Measurements from ENCODE around the gene ZNF2. TPM values are rescaled to one million over a fixed set of nuclear protein-coding genes. Genes with fewer than 3 reads are reported as not detected.

The ZNF2 gene
- total RNA-seq = 3.2 and 3.6 TPM in 2 replicates

DNA sequence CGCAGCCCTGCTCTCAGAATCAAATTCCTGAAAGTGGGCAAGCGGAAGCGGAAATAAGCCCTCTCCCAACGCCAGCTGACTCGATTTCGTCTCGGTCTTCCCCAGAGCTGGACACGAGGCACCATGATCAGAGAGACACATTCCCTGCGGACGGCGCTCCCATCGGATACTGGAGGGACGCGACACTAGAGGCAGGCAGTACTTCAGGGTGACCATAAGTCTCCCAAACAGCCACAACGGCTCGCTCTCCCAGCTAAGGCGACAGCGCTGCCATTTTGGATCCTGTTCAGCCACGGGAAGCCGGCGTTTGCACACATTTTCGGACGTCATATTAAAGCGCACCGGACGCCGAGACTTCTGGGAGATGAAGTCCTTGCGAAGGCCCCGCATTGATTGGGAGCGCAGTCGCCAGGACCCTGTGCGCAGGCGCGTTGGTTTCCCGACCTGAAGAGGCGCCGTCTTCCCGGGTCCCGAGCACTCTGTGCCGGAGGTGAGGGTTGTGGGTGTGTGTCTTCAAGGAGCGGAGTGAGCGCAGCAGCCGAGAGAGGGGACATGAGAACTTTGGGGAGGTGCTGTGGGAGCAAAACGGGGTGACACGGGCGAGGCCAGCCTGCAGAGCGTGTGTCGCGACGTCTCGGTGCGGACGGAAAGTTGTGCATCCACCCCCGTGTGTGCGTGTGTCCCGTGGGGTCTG is at the start of gene ZNF2:
Gene ZNF2, plus strand, starts transcription at position 439 of the 694 bp plus-strand sequence. CDS start 10,418 bp downstream, outside the sequence.

DNA sequence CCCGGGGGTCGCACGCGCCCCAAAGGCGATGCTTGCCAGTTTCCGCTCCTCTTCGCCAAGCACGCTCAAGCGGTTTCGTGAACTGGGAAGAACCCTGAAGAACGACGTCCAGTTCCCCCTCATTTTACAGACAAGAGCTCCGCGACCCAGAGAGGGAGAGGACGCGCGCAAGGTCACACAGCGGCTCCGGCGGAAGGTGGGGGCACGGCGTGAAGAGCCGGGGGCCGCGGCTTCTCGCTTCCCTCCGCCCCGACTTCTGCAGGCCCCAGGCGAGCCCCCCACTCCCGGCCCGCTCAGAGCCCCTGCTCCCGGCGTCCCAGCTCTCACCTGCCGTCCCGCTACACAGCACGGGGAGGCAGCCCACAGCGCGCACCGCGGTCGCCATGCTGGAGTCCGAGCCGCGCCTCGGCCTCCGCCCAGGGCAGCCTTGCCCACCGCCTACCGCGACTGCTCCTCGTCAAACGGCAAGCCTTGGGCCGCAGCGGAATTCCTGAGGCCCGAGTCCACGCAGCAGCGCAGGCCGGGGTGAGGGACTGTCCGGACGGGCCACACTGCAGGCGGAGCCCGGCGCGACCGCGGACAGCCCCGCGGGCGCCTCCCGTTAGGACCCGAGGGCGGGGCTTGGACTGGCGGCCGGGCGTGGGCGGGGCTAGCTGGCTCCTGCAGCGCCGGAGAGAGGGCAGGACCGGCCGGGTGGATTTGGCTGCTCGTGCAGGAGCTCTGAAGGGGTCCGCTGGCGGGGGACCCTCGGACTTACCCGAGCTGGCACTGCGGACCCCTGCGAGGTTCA is 44.0 kb upstream of the ZNF2 start, which contains the start of gene MRPS5:
Gene MRPS5, minus strand, starts transcription at position 402 of the 790 bp plus-strand sequence. Its CDS starts 17 bp downstream, at position 385.

DNA sequence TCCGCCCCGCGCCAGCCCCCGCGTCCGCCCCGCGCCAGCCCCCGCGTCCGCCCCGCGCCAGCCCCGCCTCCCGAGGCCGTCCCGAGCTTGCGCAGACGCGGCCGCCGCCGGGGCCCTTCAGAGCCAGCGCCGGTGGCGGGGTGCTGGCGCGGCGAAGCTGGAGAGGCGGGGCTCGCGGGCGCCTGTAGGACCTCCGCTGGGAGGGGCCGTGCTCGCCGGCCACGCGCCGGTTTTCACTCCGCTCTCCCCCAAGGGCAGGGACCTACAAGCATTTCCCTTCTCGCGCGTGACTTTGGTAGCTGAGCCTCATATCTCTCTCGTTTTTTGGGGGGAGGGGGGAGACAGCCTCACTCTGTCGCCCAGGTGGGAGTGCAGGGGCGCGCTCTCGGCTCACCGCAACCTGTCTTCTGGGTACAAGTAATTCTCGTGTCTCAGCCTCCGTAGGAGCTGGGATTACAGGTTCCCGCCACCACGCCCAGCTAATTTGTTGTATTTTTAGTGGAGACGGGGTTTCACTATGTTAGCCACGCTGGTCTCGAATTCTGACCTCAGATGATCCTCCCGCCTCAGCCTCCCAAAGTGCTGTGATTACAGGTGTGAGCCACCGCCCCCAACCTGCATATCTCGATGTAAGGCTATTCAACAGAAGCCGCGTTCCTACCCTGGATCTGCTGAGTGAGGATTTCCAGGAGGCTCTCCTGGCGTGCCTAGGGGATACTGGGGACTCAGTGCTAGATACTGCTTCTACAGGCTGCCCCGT is 5.7 kb upstream of the ZNF2 start, which contains the start of gene ZNF514:
Gene ZNF514, minus strand, starts transcription at position 159 of the 760 bp plus-strand sequence. CDS start 6,595 bp downstream, outside the sequence.

DNA sequence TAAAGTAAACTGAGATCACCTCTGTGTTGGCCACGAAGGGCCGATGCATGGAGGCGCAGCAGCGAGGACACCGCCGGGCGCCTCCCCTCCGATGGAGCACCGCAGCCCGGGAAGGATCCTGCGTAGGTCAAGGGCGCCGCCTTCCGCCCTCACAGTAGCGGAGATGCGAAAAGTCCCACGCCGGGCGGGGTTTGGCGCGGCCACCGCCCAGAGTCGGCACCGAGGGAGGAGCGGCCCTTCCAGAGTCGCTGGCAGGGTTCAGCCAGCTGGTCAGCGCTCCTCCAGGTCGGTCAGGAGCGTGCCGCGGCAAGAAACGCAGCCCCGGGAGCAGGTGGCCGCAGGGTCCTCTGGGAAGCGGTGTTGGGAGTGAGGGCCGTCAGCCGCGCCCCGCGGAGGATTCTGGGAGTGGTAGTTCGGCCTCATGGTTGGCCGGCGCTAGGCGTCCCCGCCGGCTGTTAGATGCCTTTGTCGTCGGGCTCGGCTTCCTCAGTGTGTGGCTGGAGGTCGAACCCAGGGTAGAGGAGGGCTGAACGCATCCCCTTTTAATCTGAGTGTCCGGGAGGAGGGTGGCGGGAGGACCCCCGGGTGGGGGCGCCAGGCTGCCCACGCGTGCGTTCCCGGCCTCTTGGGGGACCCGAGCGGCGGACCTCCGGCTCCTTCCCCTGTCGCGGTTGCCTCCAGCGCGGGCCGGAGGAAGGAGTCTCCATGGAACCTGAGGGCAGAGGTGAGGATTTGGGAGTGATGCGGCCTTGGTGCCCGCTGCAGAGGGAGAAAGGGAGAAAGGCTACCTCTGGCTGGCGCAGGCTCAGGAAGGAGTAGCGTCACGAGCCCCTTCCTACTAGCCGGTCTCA is 41.7 kb downstream of the ZNF2 start, which contains the start of gene ZNF892:
Gene ZNF892, plus strand, starts transcription at position 411 of the 851 bp plus-strand sequence. Its CDS starts 295 bp downstream, at position 706.

Other genes starting within 250 kb of the ZNF2 start
- gene MAL, start 140.1 kb upstream of the ZNF2 start, total RNA-seq = 0.23 TPM in 1 of 2 replicates, not detected in the other
- gene MRPS5, start 44.0 kb upstream of the ZNF2 start, total RNA-seq = 52.6 and 58.1 TPM in 2 replicates
- gene ZNF514, start 6.0 kb upstream of the ZNF2 start, total RNA-seq = 4.8 and 6.2 TPM in 2 replicates
- 2.7 and 3.1 TPM in 2 replicates for gene ZNF892, start 41.7 kb downstream of the ZNF2 start, total RNA-seq
- gene PROM2, start 108.6 kb downstream of the ZNF2 start, total RNA-seq = 5.9 and 7.9 TPM in 2 replicates
- gene KCNIP3, start 131.5 kb downstream of the ZNF2 start, total RNA-seq = 0.72 and 1.2 TPM in 2 replicates
- gene FAHD2A, start 236.9 kb downstream of the ZNF2 start, total RNA-seq = 36.3 and 46.0 TPM in 2 replicates

Data from hair follicular keratinocyte (primary cell).